Stimulated activated CD4-positive, alpha-beta T cell treated with anti-CD3 and anti-CD28 coated beads, Interleukin-12 subunit alpha, Interleukin-12 subunit beta, amount 100 ng/mL, for 48 hours (primary cell): ENCODE data around the gene MLLT10.
"Not testable (repeated sequence)": the region's sequence is repeated elsewhere in the genome, so short reads cannot be mapped to it uniquely, and the experiment has no call there.

ENCODE experiments used
- DNase-seq, 3 donors: peaks; one replicate each; pipeline ENCODE4 v3.0.0-alpha.2; 2020; ENCODE audit warnings: low read depth in 2 of 3, low spot score in 1 of 3

Gene MLLT10

DNA sequence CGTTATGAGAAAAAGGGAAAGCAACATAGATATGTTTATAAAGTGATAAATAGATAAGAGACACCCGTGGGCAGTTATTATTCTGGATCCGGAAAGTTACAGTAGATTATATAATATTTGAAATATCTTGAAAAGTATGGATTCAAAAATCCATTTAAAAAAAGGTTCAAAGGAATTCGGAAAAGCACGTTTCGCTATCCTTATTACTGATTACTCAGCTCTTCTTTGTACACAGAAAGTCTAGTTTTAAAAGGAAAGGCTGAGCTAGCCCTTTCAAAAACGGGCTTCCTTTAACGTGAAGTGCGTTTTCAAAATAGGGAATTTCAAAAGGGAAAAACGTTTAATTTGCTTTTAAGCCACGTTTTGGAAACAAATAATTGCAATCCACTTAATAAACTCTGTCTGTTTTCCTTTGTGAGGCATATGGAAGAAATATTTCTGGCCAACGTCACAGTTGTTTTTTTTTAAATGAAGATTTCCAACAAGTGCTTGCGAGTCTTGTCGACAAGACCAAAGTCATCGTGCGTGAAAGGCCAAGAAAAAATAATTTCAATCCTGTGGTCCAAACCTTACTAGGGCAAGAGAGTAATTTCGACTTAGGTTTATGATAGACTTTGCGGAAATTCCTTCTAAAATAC, 6.3 kb upstream of the MLLT10 start:
- no peak for DNase-seq

DNA sequence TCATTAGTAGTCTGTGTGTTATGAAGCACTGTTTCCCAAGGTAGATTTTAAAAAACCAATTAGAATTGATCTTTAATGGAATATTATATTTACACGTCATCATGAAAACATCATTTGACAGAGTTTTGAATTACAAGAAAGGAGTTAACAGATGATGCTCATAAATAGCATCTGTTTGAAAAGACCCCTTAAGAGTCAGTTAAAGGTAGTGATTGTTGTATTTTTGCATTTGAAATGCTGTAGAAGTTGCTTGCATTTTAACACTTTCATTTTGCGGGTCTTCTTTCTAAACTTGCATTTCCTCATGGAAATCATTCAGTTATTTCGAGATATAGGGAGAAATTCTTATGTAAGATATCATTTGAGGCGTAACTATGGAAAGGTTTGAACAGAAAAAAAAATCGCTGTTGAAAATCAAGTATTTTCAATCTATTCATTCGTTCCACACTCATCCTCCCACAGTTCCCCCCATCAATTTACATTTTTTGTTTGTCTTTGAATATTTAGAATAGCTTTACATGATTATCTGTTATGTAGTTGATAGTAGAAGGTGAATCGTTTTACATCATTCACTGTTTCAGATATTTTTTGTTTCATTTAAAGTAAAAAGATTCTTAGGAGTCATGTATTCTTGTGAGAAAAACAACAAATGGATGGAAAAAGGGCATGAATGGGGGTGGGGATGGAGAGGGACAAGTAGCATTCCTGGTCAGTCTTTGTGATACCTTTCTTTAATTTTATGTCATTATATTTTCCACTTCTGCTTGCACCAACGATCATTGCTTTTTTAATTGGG, 5.6 kb upstream of the MLLT10 start:
- no peak for DNase-seq

DNA sequence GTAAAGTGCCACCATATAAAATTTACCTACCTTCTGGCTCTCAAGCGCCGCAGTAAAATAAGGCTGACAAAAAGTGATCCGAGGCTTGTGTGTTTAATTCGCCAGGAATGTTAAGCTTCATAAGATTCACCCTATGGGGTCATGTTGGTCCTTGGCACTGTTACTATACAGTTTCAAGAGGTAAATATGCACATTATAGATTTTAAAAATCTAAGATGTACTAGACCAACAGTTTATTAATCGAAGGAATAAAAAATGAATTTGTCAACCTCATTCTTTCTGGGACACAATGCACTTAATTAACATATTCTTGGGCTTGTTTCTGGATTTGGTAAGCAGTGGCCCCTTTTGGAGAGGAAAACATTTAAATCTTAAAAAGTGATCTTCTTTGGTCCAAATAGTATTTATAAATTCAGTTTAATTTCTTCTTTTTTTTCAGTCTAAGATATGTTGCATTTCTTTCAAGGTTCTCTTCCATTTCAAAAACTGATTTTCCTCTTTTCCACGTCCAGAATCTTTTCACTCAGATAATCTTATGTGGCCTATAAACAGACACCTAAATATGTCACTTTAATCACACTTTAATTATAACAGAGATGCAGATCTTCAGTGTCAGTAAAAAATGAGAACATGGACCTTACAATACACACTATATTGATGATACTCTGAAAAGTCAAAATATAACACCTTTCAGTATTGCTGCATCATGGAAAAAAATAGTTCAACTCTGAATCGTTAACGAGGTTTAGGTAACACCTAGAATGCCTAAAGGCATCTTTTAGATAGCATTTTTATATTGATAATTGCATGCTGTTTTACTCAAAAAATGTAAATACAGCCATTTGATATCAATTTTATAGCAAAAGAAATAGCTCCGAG, 4.8 kb upstream of the MLLT10 start:
- no peak for DNase-seq

GRCh38 chr10:21530168-21530567, 3.9 kb upstream of the MLLT10 start:
- no peak for DNase-seq

GRCh38 chr10:21530641-21531040, 3.4 kb upstream of the MLLT10 start:
- DNase-seq = no peak

- DNase-seq = no peak
Measured at GRCh38 chr10:21531164-21531563, 2.9 kb upstream of the MLLT10 start.

- DNase-seq = no peak
Measured at GRCh38 chr10:21532694-21533466, 1.2 kb upstream of the MLLT10 start.

- no peak for DNase-seq
Measured at GRCh38 chr10:21534280-21534586, 201 bp downstream of the MLLT10 start.

DNA sequence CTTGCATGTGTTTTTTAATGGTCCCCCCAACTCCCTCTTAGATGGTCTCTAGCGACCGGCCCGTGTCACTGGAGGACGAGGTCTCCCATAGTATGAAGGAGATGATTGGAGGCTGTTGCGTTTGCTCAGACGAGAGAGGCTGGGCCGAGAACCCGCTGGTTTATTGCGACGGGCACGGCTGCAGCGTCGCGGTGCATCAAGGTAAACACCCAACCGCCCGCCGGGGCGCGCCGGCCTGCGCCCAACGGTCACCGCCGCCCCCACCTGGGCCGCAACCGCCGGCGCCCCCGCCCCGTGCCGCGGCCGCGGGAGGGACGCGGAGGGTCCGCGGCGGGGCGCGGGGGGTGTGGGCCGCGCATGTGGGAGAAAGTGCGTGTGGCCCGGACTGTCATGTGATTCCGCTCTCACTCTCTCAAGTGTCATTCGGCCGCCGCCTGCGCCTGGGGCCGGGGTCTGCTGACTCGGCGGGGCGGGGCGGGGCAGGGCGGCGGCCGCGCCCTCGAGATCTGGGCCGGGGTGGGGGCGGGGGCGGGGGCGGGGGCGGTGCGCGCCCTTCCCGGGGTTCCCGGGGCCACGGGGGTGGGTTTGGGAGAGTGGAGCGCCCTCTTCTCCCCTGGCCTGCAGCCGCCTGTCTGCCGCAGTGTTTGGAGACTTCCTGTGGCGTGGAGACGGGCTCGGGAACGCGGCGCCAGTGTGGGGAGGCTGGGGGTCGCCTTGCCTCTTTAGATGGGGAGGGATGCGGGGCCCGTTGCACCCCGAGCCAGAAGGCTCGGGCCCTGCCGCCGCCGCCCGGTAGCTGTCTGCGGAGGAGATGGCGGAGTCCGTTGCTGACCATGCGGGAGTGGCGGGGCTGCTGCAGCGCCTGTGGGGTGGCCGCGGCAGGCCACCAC, 817 bp downstream of the MLLT10 start:
- no peak for DNase-seq

DNA sequence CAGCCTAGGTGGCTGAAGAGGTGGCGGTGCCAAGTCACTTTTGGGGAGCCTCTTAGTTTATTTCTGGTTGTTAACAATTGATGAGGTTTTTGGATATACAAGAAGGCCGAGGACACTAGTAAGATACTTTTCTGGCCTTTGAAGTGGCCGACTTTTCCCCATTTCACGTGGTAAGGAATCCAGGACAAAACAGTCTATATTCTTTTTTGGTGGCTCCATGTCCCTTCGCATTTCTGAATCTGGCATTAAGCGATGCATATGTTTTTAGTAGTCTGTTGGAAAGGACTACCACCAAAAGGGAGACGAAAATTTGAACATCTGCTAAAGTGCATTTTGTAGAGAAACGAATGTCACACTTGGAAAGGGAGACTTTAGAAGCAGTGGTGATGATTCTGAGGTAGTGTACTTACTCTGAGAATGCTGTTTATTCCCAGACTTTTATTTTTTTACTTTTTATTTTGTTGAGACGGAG, 1.5 kb downstream of the MLLT10 start:
- DNase-seq = no peak

- not testable (repeated sequence) for DNase-seq
Measured at GRCh38 chr10:21535976-21536375, 1.9 kb downstream of the MLLT10 start.

DNA sequence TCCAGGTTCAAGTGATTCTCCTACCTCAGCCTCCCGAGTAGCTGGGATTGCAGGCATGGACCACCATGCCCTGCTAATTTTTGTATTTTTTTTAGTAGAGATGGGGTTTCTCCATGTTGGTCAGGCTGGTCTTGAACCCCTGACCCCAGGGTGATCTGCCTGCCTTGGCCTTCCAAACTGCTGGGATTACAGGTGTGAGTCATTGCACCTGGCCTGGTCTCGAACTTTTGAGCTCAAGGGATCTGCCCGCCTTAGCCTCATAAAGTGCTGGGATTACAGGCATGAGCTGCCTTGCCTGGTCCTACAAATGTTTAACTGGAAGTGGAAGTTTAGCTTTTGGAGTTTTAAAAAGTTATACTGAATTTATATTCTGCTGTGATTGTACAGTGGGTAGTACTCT, 2.8 kb downstream of the MLLT10 start:
- no peak for DNase-seq

- DNase-seq = not testable (repeated sequence)
Measured at GRCh38 chr10:21540701-21541100, 6.7 kb downstream of the MLLT10 start.

GRCh38 chr10:21547246-21547645, 13.2 kb downstream of the MLLT10 start:
- no peak for DNase-seq

DNA sequence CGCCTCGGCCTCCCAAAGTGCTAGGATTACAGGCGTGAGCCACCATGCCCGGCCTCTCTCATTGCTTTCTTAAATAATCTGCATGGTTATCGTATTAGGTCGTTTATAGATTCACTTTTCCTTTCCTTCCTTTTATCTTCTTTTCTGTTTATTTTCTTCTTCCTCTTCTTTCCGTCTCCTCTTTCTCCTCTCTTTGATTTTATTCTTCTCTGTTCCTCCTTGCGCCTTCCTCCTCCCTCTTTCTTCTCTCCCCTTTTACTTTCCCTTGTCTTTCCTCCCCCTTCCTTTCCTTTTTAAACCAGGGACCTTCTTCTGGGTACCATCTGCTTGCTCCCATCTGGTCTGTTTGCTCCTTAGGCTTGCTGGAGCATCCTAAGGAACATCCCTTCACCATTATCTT, 18.6 kb downstream of the MLLT10 start:
- DNase-seq = no peak

DNA sequence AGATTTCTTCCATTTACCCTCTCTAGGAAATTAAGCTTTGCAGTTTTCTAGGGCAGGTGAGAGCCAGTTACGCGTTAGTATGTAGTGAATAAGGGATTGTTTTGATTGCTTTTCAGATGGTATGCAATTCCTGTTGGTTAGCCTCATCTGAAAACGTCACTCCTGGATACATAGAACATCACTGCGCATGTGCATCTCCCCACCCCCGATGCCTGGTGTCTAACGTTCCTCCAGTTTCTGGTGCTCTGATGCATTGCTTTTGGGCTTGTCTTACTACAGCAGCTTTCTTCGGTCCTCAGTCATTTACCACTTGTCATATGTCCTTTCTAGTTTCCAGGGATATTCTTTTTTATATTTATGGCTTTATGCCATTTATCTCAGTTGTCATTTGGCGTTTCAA, 22.5 kb downstream of the MLLT10 start:
- no peak for DNase-seq

DNA sequence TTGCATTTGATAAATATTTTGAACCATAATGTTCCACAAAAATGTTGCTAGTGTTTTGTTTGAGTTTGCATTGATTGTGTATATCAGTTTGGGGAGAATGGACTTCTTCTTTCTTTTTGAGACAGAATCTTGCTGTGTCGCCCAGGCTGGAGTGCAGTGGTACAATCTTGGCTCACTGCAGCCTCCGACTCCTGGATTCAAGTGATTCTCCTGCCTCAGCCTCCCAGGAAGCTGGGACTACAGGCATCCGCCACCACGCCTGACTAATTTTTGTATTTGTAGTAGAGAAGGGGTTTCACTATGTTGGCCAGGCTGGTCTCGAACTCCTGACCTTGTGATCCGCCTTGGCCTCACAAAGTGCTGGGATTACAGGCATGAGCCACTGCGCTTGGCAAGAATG, 25.0 kb downstream of the MLLT10 start:
- DNase-seq = not testable (repeated sequence)

DNA sequence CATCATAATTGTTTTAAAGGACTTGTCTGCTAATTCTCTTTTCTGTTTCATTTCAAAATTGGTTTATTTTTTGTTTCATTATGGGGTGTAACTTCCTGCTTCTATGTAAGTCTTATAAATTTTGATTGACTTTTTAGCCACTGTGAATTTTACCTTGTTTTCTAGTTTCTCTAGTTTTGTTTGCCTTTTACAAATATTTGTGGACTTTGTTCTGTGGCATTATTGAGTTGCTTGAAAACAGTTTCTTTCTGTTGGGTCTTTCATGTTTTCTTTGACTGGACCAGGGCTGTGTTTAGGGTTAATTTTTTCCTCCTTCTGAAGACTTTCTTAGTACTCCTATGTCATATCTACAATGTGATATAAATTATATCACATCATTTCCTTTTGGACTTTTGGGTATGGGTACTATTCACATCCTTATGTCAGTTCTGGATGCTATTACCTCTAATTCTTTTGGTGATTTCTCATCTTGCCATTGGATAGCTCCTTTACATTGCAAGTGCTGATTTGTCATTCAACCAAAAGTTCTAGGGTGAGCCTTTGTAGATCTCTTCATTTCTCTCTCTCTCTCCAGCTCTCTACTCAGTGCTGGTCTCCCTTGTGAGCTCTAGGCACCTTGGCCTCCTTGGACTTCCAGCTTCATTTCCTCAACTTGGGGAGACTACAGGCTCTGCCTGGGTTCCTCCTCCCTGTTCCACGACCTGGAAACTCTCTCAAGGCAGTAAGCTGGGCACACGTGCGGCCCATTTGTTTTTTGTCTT, 36.9 kb downstream of the MLLT10 start:
- DNase-seq = no peak

GRCh38 chr10:21572578-21572977, 38.5 kb downstream of the MLLT10 start:
- no peak for DNase-seq
